Measurements from ENCODE around the gene FUT8. TPM values are rescaled to one million over a fixed set of nuclear protein-coding genes. Genes with fewer than 3 reads are reported as not detected.
"Not testable (repeated sequence)": the region's sequence is repeated elsewhere in the genome, so short reads cannot be mapped to it uniquely, and the experiment has no call there.

Gene FUT8
- total RNA-seq, 1 experiment from 2014 or later, result 27.6 TPM

DNA sequence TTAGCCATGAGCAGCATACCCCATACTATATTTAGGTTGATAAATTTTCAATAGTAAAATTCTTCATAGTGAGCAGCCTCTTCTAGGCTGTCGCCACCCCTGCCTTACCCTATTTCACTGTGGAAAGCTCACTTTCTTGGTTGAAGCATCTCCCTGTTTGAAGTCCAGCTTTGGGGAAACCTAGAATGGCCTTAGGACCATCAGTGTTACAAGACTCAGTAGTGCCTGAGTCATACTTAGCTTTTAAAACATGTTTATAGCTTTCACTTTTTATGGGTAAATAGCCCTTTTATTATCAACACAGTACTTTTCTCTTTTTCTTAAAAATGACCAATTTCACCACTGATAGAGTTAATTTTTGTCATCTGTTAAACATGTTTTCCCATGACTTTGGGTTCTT, 37.1 kb downstream of the FUT8 start:
- no peak for DNase-seq (ENCODE audit: low spot score)

- DNase-seq (ENCODE audit: low spot score), result no peak
Measured at GRCh38 chr14:65453807-65454480, 41.4 kb downstream of the FUT8 start.

DNA sequence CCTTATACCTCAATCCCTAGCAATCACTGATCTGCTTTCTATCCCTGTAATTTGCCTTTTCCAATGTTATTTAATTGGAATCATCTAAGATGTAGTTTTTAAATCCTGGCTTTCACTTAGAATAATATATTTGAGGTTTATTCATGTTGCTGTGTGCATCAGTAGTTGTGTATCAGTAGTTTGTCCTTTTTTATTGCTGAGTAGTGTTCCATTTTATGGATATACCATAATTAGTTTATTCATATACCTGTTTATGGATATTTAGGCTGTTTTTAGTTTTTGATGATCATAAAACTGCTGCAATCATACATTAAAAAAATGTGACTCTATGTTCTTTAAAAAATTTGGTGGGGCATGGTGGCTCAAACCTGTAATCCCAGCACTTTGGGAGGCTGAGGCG, 43.7 kb downstream of the FUT8 start:
- no peak for DNase-seq (ENCODE audit: low spot score)

DNA sequence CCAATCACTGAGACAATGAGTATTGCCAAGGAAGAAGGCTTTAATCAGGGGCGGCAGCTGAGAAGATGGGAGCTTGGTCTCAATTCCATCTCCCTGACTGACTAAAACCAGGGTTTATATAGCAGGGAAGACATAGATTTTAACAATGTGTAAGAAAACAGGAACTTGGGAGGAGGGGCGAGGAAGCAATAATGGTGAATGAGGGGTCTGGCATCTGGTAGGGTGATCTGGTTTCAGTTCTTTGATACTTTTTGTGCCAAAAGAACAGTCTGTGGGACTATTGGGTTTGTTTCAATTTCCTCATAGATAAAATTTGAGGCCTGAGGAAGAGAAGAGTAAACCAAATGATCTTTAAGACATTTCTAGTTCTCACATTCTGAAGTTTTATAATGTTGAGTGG, 49.2 kb downstream of the FUT8 start:
- no peak for DNase-seq (ENCODE audit: low spot score)

DNA sequence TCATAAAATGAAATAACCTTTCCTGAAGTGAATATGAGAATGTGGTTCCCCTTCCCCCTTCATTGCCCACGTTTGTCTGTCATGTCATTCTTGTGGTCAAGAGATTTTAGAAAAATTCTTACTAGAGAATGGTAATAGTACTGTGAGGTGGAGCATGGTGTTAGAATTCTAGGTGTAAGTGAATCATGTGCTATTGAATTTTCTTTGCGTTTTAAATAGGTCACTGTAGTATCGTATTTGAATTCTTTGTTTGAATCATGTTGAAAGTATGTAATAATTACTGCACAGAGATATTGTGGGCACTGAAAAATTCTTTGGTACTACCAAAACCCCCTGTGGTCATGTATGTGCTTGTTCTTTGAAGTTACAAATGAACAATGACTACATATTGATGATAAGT, 49.9 kb downstream of the FUT8 start:
- DNase-seq (ENCODE audit: low spot score), result peak; percentile 19

- no peak for DNase-seq (ENCODE audit: low spot score)
Measured at GRCh38 chr14:65465584-65465983, 53.1 kb downstream of the FUT8 start.

DNA sequence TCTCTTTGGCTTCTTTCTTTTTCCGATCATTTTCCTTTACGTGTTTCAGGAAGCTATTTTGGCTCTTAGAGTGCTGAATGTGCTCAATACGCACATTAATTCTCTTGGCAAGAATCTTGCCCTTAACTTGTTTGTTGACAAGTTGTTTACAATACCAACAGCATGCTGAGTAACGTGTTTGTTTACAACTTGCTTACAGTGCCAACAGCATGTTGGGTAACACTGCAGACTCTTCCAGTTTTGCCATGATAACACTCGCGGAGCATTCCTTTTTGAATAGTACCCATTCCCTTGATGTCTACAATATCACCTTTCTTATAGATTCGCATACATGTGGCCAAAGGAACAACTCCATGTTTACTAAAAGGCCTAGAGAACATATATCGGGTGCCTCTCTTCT, 55.4 kb downstream of the FUT8 start:
- not testable (repeated sequence) for DNase-seq (ENCODE audit: low spot score)

GRCh38 chr14:65469903-65470302, 57.4 kb downstream of the FUT8 start:
- DNase-seq (ENCODE audit: low spot score), result no peak

GRCh38 chr14:65470404-65470880, 57.9 kb downstream of the FUT8 start:
- DNase-seq (ENCODE audit: low spot score), result no peak

DNA sequence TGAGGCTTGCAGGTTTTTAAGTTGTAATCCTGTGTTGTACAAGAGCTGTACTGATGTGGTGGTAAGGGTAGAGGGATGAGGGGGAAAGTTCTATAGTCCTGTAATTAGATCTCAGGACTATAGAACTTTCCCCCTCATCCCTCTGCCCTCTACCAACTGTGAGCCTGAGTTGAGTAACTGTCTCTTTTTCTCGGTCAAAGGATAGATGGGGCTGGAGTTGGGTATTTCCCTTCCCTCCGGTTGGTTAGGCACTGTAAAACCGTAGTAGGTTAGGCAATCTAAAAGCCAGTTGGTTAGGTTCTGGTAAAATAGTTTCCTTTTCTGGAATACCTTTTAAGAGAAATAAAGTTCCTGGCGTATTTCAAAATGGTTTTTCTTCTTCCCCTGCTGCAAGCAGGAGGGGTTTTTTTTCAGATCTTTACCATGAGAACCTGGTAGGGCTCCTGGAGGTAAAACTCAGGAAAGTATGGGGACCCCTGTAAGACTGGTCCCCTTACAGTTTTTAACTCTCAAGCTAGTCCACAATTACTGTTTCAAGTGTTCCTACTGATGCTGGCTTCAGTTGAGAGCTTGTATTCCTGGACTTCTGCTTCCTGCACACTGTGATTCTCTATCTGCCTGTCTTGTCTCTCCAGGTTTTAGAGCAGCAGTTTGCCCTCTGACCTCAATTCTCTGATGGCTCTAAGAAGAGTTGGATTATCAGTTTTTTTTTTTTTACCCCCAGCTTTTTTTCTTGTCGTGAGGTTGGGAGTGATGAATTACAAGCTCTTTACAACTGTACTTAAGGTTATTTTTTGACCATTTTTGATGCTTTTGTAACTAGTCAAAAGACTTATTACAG, 58.7 kb downstream of the FUT8 start:
- no peak for DNase-seq (ENCODE audit: low spot score)

DNA sequence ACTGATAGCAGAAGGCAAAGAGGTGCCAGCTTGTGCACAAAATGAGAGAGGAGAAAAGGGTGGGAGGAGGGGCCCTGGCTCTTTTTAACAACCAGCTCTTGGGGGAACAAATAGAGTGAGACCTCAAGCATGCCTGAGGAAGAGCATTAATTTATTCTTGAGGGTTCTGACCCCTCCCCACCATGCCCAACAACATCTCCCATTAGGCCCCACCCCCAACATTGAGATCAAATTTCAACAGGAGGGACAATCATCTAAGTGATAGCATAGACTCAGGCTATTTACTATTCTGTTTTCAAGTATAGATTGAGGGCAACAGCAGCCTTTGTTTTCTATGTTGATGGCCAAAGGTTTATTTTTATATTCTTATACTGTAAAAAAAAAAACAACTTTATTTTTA, 59.7 kb downstream of the FUT8 start:
- DNase-seq (ENCODE audit: low spot score), result no peak

DNA sequence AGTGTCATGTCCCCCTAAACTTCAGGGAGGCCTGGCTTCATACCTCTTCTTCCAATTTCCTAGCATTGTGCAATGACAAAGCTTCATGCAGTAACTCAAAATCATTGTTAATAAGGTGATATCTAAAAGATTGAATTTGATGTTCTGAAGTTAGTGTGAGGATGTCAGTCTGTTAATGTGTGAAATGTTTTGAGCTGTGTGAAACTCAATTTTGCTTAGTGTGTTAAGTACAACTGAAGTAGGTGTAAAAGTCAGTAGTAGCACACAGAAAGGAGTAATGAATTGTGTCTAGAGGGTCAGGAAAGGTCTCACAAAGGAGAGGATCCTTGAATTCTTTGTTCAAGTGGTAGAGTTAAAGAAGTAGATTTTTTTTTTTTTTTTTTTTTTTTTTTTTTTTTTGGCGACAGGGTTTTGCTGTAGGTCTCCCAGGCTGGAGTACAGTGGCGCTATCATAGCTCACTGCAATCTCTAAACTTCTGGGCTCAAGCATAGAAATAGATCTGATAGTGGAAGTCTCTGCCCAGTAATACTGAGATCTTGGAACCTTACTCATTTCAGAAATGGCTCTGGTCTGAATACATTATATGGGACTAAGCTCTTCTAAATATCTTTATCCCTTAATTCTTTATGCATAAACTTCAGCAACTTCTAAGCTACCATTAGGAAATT, 63.9 kb downstream of the FUT8 start:
- DNase-seq (ENCODE audit: low spot score), result no peak

GRCh38 chr14:65476942-65477318, 64.4 kb downstream of the FUT8 start:
- no peak for DNase-seq (ENCODE audit: low spot score)

DNA sequence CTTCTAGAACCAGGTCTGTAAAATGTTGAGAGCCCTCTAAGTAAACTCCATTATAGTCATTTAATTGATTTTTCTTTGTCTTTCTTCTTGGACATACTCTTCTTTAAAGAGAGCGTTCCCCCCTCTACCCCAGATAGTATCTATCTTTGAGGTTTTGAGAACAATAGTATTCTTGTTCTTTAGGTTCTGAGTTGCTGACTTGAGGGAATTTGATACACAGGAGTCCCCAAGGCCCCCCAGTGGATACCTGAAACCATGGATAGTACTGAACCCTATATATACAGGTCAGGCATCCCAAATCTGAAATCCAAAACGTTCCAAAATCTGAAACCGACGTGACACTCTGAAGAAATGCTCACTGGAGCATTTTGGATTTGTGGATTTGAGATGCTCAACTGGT, 65.5 kb downstream of the FUT8 start:
- DNase-seq (ENCODE audit: low spot score), result no peak

DNA sequence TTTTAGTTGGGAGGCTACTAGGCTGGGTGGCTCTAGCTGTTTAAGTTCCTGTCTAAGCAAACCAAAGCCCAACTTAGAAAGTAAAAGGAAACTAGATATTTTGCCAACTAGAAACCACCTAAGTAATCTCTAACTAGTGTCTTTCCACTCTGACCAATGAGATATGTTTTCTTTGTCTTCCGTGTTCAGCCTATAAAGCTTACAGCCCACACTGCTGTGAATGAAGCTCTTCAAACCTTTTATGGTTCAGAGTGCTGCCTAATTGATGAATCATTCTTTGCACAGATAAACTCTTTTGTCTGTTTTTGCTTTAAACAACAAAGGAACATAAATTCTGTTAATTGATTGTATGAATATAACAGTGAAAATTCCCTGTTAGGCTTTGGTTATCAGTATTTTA, 66.1 kb downstream of the FUT8 start:
- peak; percentile 74 for DNase-seq (ENCODE audit: low spot score)

DNA sequence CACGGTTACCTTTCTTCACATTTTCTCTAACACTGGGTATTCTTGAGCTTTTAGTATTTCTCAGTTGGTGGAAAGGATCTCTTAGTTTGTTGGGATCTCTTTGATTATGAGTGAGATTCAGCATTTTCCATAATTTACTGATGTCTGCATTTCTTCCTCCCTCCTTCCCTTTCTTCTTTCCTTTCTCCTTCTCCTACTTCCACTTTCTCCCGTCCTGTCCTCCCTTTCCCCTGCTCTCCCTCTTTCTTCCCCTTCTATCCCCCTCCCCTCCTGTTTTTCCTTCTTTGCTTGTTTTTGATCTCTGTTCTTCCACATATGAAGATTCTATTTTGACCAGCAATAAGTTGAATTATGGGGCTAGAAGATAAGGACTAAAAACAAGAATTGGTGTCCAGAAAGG, 66.9 kb downstream of the FUT8 start:
- DNase-seq (ENCODE audit: low spot score), result no peak

DNA sequence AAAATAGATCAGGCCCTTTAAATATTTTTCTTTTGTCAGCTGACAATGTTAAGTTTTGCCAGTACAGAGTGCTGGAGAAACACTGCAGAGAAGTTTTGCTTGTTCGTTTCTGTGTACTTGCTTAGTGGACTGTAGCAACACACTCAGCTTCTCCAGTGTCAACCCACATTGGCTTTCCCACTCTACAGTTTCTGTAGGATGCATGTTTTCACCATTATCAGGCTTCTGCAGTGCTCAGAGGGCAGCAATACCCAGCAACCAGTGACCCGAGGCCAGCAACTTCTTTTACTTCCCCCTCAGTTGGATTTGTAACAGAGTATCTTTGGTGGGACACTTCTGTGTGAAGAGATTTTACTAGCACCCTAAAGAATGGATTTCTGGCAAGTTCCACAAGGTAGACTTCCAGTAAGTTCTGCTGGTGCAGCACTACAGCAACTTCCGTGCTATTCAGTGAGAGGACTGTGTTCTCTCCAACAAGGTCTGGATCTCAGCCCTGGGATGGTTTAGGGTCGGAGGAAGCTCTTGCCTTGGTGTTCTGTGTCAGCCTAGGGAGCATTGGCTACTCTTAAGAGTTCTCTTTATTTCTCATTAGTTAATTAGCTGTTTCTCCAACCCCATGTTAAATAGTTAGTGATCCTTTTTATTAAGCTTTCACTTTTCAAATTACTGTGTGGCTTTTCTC, 70.4 kb downstream of the FUT8 start:
- DNase-seq (ENCODE audit: low spot score), result no peak

GRCh38 chr14:65483647-65484046, 71.1 kb downstream of the FUT8 start:
- DNase-seq (ENCODE audit: low spot score), result peak; percentile 3

DNA sequence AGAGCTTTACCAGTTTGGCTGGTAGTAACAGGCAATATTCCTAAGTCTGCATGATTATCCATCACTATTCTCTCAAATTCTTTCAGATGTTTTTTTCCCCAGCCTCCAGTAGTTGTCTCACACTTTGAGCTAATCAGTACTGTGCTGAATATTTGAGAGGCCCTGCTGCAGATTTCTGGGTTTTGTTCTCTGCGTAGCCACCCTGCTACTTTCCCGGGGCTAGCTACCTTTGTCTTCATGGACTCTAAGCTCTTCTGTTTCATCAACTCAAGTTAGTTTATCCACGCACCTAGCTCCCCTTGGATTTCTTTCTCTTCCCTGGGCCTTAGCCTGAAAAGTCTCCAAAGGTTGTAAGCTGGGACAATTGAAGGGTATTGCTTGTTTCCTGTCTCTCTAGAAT, 73.0 kb downstream of the FUT8 start:
- no peak for DNase-seq (ENCODE audit: low spot score)

DNA sequence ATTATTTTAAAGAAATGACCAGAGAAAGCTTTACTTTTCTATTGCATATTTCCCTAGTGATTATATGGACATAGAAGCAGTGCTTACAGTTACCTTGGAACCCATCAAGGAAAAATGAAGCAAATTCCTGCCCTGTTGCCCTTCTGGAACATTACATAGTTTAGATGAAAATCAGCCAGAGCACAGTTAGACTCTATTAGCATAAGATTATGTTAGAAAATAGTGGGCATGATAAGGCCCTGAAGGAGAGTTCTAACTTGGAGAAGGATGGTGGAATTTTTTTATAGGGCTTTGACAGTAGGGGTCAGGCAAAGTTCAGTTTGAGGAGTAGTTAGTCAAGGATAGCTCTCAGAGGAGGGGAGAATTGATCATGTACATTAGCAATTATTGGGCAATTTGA, 74.3 kb downstream of the FUT8 start:
- no peak for DNase-seq (ENCODE audit: low spot score)

DNA sequence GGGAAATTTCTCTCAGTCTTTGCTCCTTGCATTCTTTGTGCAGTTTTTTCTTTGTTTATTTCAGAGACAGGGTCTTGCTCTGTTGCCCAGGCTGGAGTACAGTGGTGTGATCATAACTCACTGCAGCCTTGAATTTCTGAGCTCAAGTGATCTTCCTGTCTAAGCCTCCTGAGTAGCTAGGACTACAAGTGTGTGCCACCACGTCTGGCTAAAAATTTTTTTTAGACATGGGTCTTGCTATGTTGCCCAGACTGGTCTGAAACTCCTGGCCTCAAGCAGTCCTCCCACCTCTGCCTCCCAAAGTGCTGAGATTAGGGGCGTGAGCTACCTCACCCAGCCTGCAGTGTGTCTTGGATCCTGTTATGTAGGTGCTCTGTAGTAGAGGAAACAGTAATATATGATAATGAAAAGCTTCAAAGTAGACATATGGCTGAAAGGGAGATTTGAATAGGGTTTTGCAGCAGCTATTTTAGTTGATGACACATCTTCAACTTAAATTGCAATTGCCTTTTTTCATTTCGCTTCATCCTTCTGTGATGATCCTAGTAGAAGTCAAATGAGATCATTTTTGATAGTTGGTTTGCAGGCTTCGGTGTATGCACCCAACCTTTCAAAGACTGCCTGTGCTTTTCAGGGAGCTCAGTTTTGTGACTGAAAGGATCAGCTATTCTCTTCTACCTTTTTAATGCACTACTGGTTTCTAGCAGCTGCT, 75.4 kb downstream of the FUT8 start:
- no peak for DNase-seq (ENCODE audit: low spot score)

- DNase-seq (ENCODE audit: low spot score), result no peak
Measured at GRCh38 chr14:65491274-65491673, 78.7 kb downstream of the FUT8 start.
